ENCODE measurements around the gene CDC42. TPM values are rescaled to one million over a fixed set of nuclear protein-coding genes. Genes with fewer than 3 reads are reported as not detected.

Gene CDC42
- total and polyA plus RNA-seq, 2 of the 13 experiments (the other 11 are each of a cell fraction or from before 2014, with no cell fraction given) = 138 to 237 TPM

GRCh38 chr1:22052115-22053016, at the start of gene CDC42 (continued):
- TF ChIP-seq CHD4 (IDR thresholded peaks at IDR 0.05; ENCODE audit: borderline replicate concordance, low read length) (peak; percentile 80; the same call in 1 of the 2 replicates), ZNF512B (CRISPR knock-in tag; IDR thresholded peaks at IDR 0.05; ENCODE audit: borderline replicate concordance) (no peak), U2AF1 (optimal IDR thresholded peaks at IDR 0.05; ENCODE audit: low read depth, low read length) (no peak), RNF2 (conservative IDR thresholded peaks at IDR 0.05; ENCODE audit: low read depth) (no peak), CERS6 (CRISPR knock-in tag; IDR thresholded peaks at IDR 0.05) (no peak), SIN3A (IDR thresholded peaks at IDR 0.05; ENCODE audit: borderline replicate concordance, low read depth, low read length) (peak; percentile 70; the same call in 1 of the 2 replicates), ZEB1 (IDR thresholded peaks at IDR 0.05; ENCODE audit: insufficient replicate concordance, low read depth) (no peak), JDP2 (CRISPR knock-in tag; IDR thresholded peaks at IDR 0.05; ENCODE audit: borderline replicate concordance) (no peak), ATF5 (CRISPR knock-in tag; IDR thresholded peaks at IDR 0.05; ENCODE audit: low read depth) (no peak), SUZ12 (IDR thresholded peaks at IDR 0.05; ENCODE audit: low read depth, low read length) (no peak), PHF8 (CRISPR knock-in tag; IDR thresholded peaks at IDR 0.05) (peak; percentile 78), TFE3 (CRISPR knock-in tag; IDR thresholded peaks at IDR 0.05) (0 out of 2 replicates have a peak, but pooled peaks have one; percentile 45), LCORL (IDR thresholded peaks at IDR 0.05) (no peak), LCORL (CRISPR knock-in tag; IDR thresholded peaks at IDR 0.05) (peak; percentile 18; the same call in 1 of the 2 replicates), ZNF180 (CRISPR knock-in tag; IDR thresholded peaks at IDR 0.05; ENCODE audit: borderline replicate concordance, low read depth) (no peak), CCAR2 (optimal IDR thresholded peaks at IDR 0.05; ENCODE audit: low read depth, low read length) (no peak), MIXL1 (CRISPR knock-in tag; IDR thresholded peaks at IDR 0.05) (no peak), NCOR1 (IDR thresholded peaks at IDR 0.05; ENCODE audit: borderline replicate concordance, low read length) (no peak), ZNF569 (CRISPR knock-in tag; IDR thresholded peaks at IDR 0.05; ENCODE audit: borderline replicate concordance) (no peak), ZNF558 (CRISPR knock-in tag; IDR thresholded peaks at IDR 0.05; ENCODE audit: borderline replicate concordance) (peak; percentile 31; the same call in 1 of the 2 replicates), NFE2 (CRISPR knock-in tag; IDR thresholded peaks at IDR 0.05) (no peak), YY1 (IDR thresholded peaks at IDR 0.05; ENCODE audit: insufficient read depth, insufficient replicate concordance, low read depth, low read length) (peak; percentile 81)

All from HepG2 (cell line).